Upper lobe of left lung (tissue), 6 donors: ENCODE measurements around the gene OR10H2. TPM values are rescaled to one million over a fixed set of nuclear protein-coding genes. Genes with fewer than 3 reads are reported as not detected.
"Not testable (repeated sequence)": the region's sequence is repeated elsewhere in the genome, so short reads cannot be mapped to it uniquely, and the experiment has no call there.

Experiments
- ATAC-seq, 2 donors: fragments of 200-7000 bp; cut with Tn5 transposase; one replicate each; pipeline ENCODE4 v1.9.1; 2022; ENCODE audit warnings: mild to moderate bottlenecking in 2 of 2, moderate library complexity in 2 of 2; ENCODE audit not compliant: low FRiP score in 2 of 2
- DNase-seq, 2 donors: peaks; one replicate each; pipeline ENCODE4 v3.0.0-alpha.2; 2019 to 2020
- H3K27ac ChIP-seq, 4 donors: fragments of 200-600 bp; sonication (generic); one replicate each; pipeline ENCODE4 v1.5.1; 2016 to 2019
- H3K27me3 ChIP-seq, 4 donors: fragments of 200-600 bp; sonication (generic); one replicate each; pipeline ENCODE4 v1.5.1; 2017 to 2019
- H3K36me3 ChIP-seq, 4 donors: fragments of 200-600 bp; sonication (generic); one replicate each; pipeline ENCODE4 v1.5.1; 2016 to 2019
- H3K4me1 ChIP-seq, 4 donors: fragments of 200-600 bp; sonication (generic); one replicate each; pipeline ENCODE4 v1.5.1; 2018 to 2019
- H3K4me3 ChIP-seq, 4 donors: fragments of 200-600 bp; sonication (generic); one replicate each; pipeline ENCODE4 v1.5.1; 2017 to 2019; ENCODE audit warnings: mild to moderate bottlenecking in 2 of 4, moderate library complexity in 1 of 4
- H3K9me3 ChIP-seq, 4 donors: fragments of 200-600 bp; sonication (generic); one replicate each; pipeline ENCODE4 v1.5.1; 2018 to 2019
- EP300 ChIP-seq, 4 donors: sonication (generic); formaldehyde crosslinking; IDR thresholded peaks; one replicate each; pipeline ENCODE4 v1.5.1; 2017; ENCODE audit warnings: antibody characterized with exemption in 4 of 4, control low read depth in 2 of 4
- POLR2A ChIP-seq, 4 donors: fragments of 450-650 bp; IDR thresholded peaks; one replicate each; pipeline ENCODE4 v1.5.1; 2016 to 2017; ENCODE audit warnings: antibody characterized with exemption in 4 of 4, mild to moderate bottlenecking in 2 of 4
- POLR2AphosphoS5 ChIP-seq, 2 donors: sonication (generic); formaldehyde crosslinking; IDR thresholded peaks; one replicate each; pipeline ENCODE4 v1.5.1; 2017; ENCODE audit warnings: antibody characterized with exemption in 2 of 2
- WGBS, 2 donors: methylation state at CpG; one replicate each; pipeline ENCODE4 v1.1.5; 2017 to 2018; 5-methylcytosine and 5-hydroxymethylcytosine counted together
- total RNA-seq, 6 donors: library from RNA; depleted of rRNA in 4 of 6; stranded (reverse); fragments of >200 nt in 4 of 6; gene quantifications; one replicate each; pipeline versions ENCODE4 v1.1.0 to v1.2.1, GENCODE V29; 2016 to 2021
- TF ChIP-seq, protein P1 (sequence below), 6 experiments: fragments of 450-650 bp in 4 of 6; fragments of 200-600 bp in 2 of 6; sonication (generic) in 2 of 6; IDR thresholded peaks; one replicate each; pipeline ENCODE4 v1.5.1; 2016 to 2019; ENCODE audit warnings: antibody characterized with exemption in 6 of 6
- donor health status: DM: no; HTN: no; CAD: no; lungs with moderate emphysema.
- donor health status: DM: no; HTN: yes; CAD: no; lungs with severe emphysema.

OR10H2 gene, protein sequence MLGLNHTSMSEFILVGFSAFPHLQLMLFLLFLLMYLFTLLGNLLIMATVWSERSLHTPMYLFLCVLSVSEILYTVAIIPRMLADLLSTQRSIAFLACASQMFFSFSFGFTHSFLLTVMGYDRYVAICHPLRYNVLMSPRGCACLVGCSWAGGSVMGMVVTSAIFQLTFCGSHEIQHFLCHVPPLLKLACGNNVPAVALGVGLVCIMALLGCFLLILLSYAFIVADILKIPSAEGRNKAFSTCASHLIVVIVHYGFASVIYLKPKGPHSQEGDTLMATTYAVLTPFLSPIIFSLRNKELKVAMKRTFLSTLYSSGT
- not detected for total RNA-seq

GRCh38 chr19:15727724-15728123 is at the start of gene OR10H2:
OR10H2 (plus strand) TSS chr19:15728024; CDS start chr19:15728044, 20 bp downstream.
- DNase-seq, result no peak
- TF ChIP-seq POLR2AphosphoS5 (IDR thresholded peaks at IDR 0.05), result no peak
- TF ChIP-seq, protein P1, sequence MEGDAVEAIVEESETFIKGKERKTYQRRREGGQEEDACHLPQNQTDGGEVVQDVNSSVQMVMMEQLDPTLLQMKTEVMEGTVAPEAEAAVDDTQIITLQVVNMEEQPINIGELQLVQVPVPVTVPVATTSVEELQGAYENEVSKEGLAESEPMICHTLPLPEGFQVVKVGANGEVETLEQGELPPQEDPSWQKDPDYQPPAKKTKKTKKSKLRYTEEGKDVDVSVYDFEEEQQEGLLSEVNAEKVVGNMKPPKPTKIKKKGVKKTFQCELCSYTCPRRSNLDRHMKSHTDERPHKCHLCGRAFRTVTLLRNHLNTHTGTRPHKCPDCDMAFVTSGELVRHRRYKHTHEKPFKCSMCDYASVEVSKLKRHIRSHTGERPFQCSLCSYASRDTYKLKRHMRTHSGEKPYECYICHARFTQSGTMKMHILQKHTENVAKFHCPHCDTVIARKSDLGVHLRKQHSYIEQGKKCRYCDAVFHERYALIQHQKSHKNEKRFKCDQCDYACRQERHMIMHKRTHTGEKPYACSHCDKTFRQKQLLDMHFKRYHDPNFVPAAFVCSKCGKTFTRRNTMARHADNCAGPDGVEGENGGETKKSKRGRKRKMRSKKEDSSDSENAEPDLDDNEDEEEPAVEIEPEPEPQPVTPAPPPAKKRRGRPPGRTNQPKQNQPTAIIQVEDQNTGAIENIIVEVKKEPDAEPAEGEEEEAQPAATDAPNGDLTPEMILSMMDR (IDR thresholded peaks at IDR 0.05), result no peak
- TF ChIP-seq EP300 (IDR thresholded peaks at IDR 0.05), result no peak
- TF ChIP-seq POLR2A (IDR thresholded peaks at IDR 0.05), result no peak

GRCh38 chr19:15679089-15679488 is 48.7 kb upstream of the OR10H2 start:
- no peak for TF ChIP-seq POLR2A (IDR thresholded peaks at IDR 0.05)
- TF ChIP-seq POLR2AphosphoS5 (IDR thresholded peaks at IDR 0.05), result no peak
- TF ChIP-seq, protein P1 (IDR thresholded peaks at IDR 0.05), result no peak
- no peak for TF ChIP-seq EP300 (IDR thresholded peaks at IDR 0.05)
- DNase-seq (no peak), ATAC-seq (no peak)
- Histone ChIP-seq H3K27me3 (no peaks in the 10 kb centered on the region), H3K4me1 (no peaks in the 10 kb centered on the region), H3K27ac (no peak overlapping the region), H3K4me3 (no peak overlapping the region), H3K36me3 (peaks cover 0 to 17% (median 0%) of the 10 kb centered on the region in 4 donors), H3K9me3 (no peaks in the 10 kb centered on the region)
- 17 to 19% methylated on average over 4 of the region's 4 CpGs for WGBS, 2 donors

More at GRCh38 chr19:15727724-15728123, at the start of gene OR10H2:
- peak in 1 of 2 donors; percentile 9 for ATAC-seq
- no peaks in the 10 kb centered on the region for H3K36me3 ChIP-seq
- H3K27ac ChIP-seq, result no peak within 1 kb of the TSS
- H3K4me3 ChIP-seq, result no peak within 1 kb of the TSS
- no peaks in the 10 kb centered on the region for H3K9me3 ChIP-seq
- peaks cover 0 to 8% (median 0%) of the 10 kb centered on the region in 4 donors for H3K27me3 ChIP-seq
- no peaks in the 10 kb centered on the region for H3K4me1 ChIP-seq
- WGBS, 2 donors, result 76 to 81% methylated on average over 5 of the region's 5 CpGs

DNA sequence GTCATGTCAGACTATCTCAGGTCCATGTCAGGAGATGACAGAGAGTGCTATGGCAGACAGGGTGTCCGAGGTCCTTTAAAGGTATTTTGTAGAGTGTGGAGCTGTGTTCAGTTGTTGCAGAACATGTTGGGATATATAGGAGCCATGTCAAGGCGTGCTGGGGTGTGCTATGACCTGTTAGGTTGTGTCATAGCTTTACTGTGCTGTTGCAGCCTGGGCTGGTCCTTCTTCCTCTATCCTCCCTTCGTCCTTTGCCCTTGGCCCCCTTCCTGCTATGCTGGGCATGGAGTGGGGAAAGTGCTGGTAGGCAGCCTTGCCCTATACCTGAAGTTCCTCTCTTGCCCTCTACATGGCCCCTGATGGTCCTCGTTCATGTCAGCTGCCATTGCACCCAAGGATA is 48.0 kb upstream of the OR10H2 start:
- not testable (repeated sequence) for H3K9me3 ChIP-seq, H3K4me1 ChIP-seq, H3K27me3 ChIP-seq, DNase-seq, H3K4me3 ChIP-seq, ATAC-seq, H3K27ac ChIP-seq
- 51 to 69% methylated on average over 4 of the region's 4 CpGs for WGBS, 2 donors
- H3K36me3 ChIP-seq, result peaks cover 0 to 19% (median 0%) of the 10 kb centered on the region in 4 donors

GRCh38 chr19:15680478-15681322 is 47.1 kb upstream of the OR10H2 start:
- Histone ChIP-seq H3K27me3 (no peaks in the 10 kb centered on the region), H3K27ac (no peak overlapping the region), H3K4me1 (no peaks in the 10 kb centered on the region), H3K36me3 (peaks cover 0 to 26% (median 0%) of the 10 kb centered on the region in 4 donors), H3K9me3 (no peaks in the 10 kb centered on the region), H3K4me3 (no peak overlapping the region)
- no peak for DNase-seq
- WGBS, 2 donors, result 60 to 63% methylated on average over 8 of the region's 8 CpGs
- no peak for ATAC-seq
- no peak for TF ChIP-seq EP300 (IDR thresholded peaks at IDR 0.05)
- no peak for TF ChIP-seq POLR2A (IDR thresholded peaks at IDR 0.05)
- TF ChIP-seq, protein P1 (IDR thresholded peaks at IDR 0.05), result no peak
- TF ChIP-seq POLR2AphosphoS5 (IDR thresholded peaks at IDR 0.05), result no peak

DNA sequence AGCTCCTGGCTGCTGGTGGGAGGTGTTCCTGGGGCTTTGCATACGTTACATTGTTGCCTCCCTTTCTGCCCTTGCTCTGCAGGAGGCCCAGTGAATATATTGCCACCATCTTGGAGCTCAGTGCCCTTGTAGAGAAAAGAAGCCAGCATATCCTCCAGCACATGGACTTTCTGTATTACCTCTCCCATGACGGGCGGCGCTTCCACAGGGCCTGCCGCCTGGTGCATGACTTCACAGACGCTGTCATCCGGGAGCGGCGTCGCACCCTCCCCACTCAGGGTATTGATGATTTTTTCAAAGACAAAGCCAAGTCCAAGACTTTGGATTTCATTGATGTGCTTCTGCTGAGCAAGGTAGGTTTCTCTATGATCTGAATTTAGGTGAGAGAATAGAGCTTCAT is 44.4 kb upstream of the OR10H2 start:
- TF ChIP-seq EP300 (IDR thresholded peaks at IDR 0.05) (no peak), POLR2A (IDR thresholded peaks at IDR 0.05) (no peak), POLR2AphosphoS5 (IDR thresholded peaks at IDR 0.05) (no peak)
- TF ChIP-seq, protein P1 (IDR thresholded peaks at IDR 0.05), result no peak
- Histone ChIP-seq H3K9me3 (peaks cover 0 to 6% (median 3%) of the 10 kb centered on the region in 4 donors), H3K4me3 (no peak overlapping the region), H3K36me3 (peaks cover 0 to 31% (median 0%) of the 10 kb centered on the region in 4 donors), H3K27ac (no peak overlapping the region), H3K27me3 (no peaks in the 10 kb centered on the region), H3K4me1 (no peaks in the 10 kb centered on the region)
- DNase-seq (peak in 1 of 2 donors; percentile 55), ATAC-seq (no peak)
- 80 to 86% methylated on average over 10 of the region's 10 CpGs for WGBS, 2 donors
